Left lung (tissue), 10 donors: ENCODE measurements around the gene GABRG3. TPM values are rescaled to one million over a fixed set of nuclear protein-coding genes. Genes with fewer than 3 reads are reported as not detected.

Experiments used
- ATAC-seq: fragments of 200-7000 bp; cut with Tn5 transposase; one replicate; pipeline ENCODE4 v1.9.1; 2020; ENCODE audit warnings: moderate library complexity
- DNase-seq, 4 donors: peaks; one replicate each; pipeline ENCODE4 v3.0.0-alpha.2; 2013 to 2020
- H3K27ac ChIP-seq, 2 donors: fragments of 200-600 bp; sonication (generic) in 1 of 2; one replicate each; pipeline versions ENCODE4 v1.5.0 to v1.8.0; 2020 to 2021
- H3K27me3 ChIP-seq, 2 donors: fragments of 200-600 bp; sonication (generic) in 1 of 2; one replicate each; pipeline versions ENCODE4 v1.5.0 to v1.8.0; 2020 to 2021
- H3K36me3 ChIP-seq, 2 donors: fragments of 200-600 bp; sonication (generic) in 1 of 2; one replicate each; pipeline versions ENCODE4 v1.5.0 to v1.8.0; 2020 to 2021
- H3K4me1 ChIP-seq, 2 donors: fragments of 200-600 bp; one replicate each; pipeline ENCODE4 v1.8.0; 2021
- H3K4me3 ChIP-seq, 2 donors: fragments of 200-600 bp; sonication (generic) in 1 of 2; one replicate each; pipeline versions ENCODE4 v1.5.0 to v1.8.0; 2020 to 2021; ENCODE audit warnings: mild to moderate bottlenecking in 1 of 2
- H3K9me3 ChIP-seq, 2 donors: fragments of 200-600 bp; sonication (generic) in 1 of 2; one replicate each; pipeline versions ENCODE4 v1.5.0 to v1.8.0; 2020 to 2021
- CTCF ChIP-seq, 2 donors: fragments of 200-600 bp; sonication (generic) in 1 of 2; IDR thresholded peaks; one replicate each; pipeline versions ENCODE4 v1.5.0 to v1.8.0; 2021; ENCODE audit warnings: antibody characterized with exemption in 2 of 2
- intact Hi-C, 2 donors: fragments of 100-400 bp; cut with DNase I; formaldehyde crosslinking; loops; one replicate each; pipeline versions ENCODE4 v1.11.2 to v1.14.2; 2022
- polyA plus RNA-seq, 6 donors: library from polyadenylated mRNA; unstranded; fragments of 120-200 nt; gene quantifications; one replicate each; pipeline ENCODE4 v1.2.1, GENCODE V29; 2013; ENCODE audit not compliant: insufficient read length in 6 of 6
- total RNA-seq, 2 donors: library from RNA; stranded (reverse); fragmentation: NEBNext Ultra II Directional; extraction: Animal tissue kit (Norgen Biotek cat#: 25700); gene quantifications; one replicate each; pipeline ENCODE4 v1.2.1, GENCODE V29; 2021
- donor health status: DM: no; HTN: yes; CAD: no.
- donor health status: DM: no; HTN: no; CAD: no.

Gene GABRG3
- total and polyA plus RNA-seq, 8 donors, result 0.23 to 13.8 (median 10.3) TPM; not detected in 1

GRCh38 chr15:27563765-27564370 is 592.9 kb downstream of the GABRG3 start:
- no peak for ATAC-seq
- no peaks in the 10 kb centered on the region for H3K36me3 ChIP-seq

DNA sequence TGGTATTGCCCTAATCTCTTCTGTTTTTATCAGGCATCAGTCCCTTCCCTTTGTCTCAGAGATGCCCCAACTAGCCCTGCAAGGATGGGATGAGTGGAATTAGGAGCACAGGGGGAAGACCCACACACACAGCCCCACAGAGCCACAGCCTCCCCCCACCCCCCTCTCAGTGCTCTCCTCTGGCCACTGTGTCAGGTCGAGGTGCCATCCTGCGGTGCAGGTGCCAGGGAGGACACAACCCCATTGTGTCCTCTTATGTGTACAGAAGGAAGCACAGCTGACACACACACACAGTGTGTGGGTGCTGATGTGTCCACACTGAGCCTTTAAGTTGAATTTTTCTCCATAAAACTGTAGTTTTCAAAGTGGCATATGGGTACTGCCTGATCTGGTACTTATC is 593.7 kb downstream of the GABRG3 start:
- peaks cover 0 to 34% of the 10 kb centered on the region in 2 donors for H3K9me3 ChIP-seq
- no peaks in the 10 kb centered on the region for H3K36me3 ChIP-seq
- no peak for TF ChIP-seq CTCF (IDR thresholded peaks at IDR 0.05)
- H3K4me3 ChIP-seq, result no peak overlapping the region
- DNase-seq, result no peak
- H3K27me3 ChIP-seq, result no peaks in the 10 kb centered on the region
- ATAC-seq, result no peak
- no peak overlapping the region for H3K27ac ChIP-seq
- intact Hi-C loops, result no loop called here
- H3K4me1 ChIP-seq, result no peaks in the 10 kb centered on the region

More at GRCh38 chr15:27563765-27564370, 592.9 kb downstream of the GABRG3 start:
- DNase-seq, result no peak
- Histone ChIP-seq H3K27ac (no peak overlapping the region), H3K27me3 (no peaks in the 10 kb centered on the region), H3K9me3 (peaks cover 0 to 40% of the 10 kb centered on the region in 2 donors), H3K4me3 (no peak overlapping the region), H3K4me1 (no peaks in the 10 kb centered on the region)
- no peak for TF ChIP-seq CTCF (IDR thresholded peaks at IDR 0.05)
- intact Hi-C loops, result no loop called here

DNA sequence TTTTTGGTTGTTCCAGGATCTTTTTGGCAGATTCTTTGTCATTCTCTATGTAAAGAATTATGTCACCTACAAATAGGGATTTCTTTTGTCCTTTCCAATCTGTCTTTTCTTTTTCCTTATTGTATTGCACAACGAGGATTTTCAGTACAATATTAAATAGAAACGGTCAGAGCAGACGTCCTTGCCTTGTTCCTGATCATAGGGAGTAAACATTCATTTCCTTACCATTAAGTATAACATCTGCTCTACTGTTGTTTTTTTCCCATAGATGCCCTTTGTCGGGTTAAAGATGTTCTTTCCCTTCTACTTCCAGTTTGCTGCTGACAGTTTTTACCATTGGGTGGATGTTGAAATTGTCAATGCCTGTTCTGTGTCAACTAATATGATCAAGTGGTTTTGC is 599.8 kb downstream of the GABRG3 start:
- DNase-seq (no peak), ATAC-seq (no peak)
- peaks cover 0 to 22% of the 10 kb centered on the region in 2 donors for H3K9me3 ChIP-seq
- no peak overlapping the region for H3K4me3 ChIP-seq
- H3K27ac ChIP-seq, result no peak overlapping the region
- no peaks in the 10 kb centered on the region for H3K27me3 ChIP-seq
- H3K4me1 ChIP-seq, result no peaks in the 10 kb centered on the region
- intact Hi-C loops, result no loop called here
- no peaks in the 10 kb centered on the region for H3K36me3 ChIP-seq
- no peak for TF ChIP-seq CTCF (IDR thresholded peaks at IDR 0.05)

- Histone ChIP-seq H3K27ac (no peak overlapping the region), H3K9me3 (peaks cover 0 to 26% of the 10 kb centered on the region in 2 donors), H3K36me3 (no peaks in the 10 kb centered on the region), H3K27me3 (no peaks in the 10 kb centered on the region), H3K4me3 (no peak overlapping the region), H3K4me1 (no peaks in the 10 kb centered on the region)
- DNase-seq (no peak), ATAC-seq (no peak)
- intact Hi-C loops, result no loop called here
- TF ChIP-seq CTCF (IDR thresholded peaks at IDR 0.05), result no peak
These were observed 603.0 kb downstream of the GABRG3 start for GRCh38 chr15:27573805-27574485.

DNA sequence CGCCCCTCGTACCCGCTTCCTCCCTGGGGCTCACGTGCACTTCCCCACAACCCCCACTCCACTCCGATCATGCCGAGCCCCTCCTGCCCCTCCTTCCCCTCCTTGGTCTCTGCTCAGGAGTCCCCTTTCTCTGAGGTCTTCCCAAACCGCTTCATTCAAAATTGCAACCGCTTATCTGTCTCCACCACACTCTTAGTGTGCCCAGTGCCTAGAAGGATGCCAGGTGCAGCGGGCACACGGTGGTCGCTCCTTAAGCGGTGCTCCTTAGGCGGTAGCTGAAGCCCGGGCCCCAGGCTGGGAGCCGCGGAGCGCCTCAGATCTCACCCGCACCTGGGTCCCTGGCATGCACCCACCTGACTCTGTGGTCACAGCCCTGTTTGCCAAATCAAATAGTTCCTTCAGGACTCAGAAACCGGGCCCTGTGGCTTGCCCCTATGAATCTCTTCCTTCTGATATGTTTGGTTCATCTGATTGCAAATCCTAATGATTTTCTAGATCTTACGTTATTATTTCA is 603.6 kb downstream of the GABRG3 start:
- DNase-seq, result no peak

More for the DNA sequence above, 603.6 kb downstream of the GABRG3 start:
- ATAC-seq, result no peak
- Histone ChIP-seq H3K27me3 (no peaks in the 10 kb centered on the region), H3K36me3 (no peaks in the 10 kb centered on the region), H3K27ac (no peak overlapping the region), H3K9me3 (peaks cover 0 to 26% of the 10 kb centered on the region in 2 donors), H3K4me3 (no peak overlapping the region), H3K4me1 (no peaks in the 10 kb centered on the region)
- intact Hi-C loops, result no loop called here
- no peak for TF ChIP-seq CTCF (IDR thresholded peaks at IDR 0.05)
